ACHN (cell line): ENCODE measurements around the gene BDKRB2.
A peak's percentile ranks its signal among the peaks of the same experiment; 100 is the strongest.
"Not testable (repeated sequence)": the region's sequence is repeated elsewhere in the genome, so short reads cannot be mapped to it uniquely, and the experiment has no call there.

Experiments
- DNase-seq: peaks from one replicate; pipeline ENCODE4 v3.0.0-alpha.2; 2015
- in situ Hi-C: cut with HindIII; loops from 2 replicates; pipeline ENCODE4 v1.10.0; 2017; ENCODE audit warnings: low sequenced_read_pairs, low pct_ligation_motif_present, low pct_unique_long_range_greater_than_20kb

BDKRB2 gene

GRCh38 chr14:96239711-96240141 lies 35.1 kb downstream of the BDKRB2 start:
- in situ Hi-C loops: no loop called here
- DNase-seq: no peak

GRCh38 chr14:96240641-96241040 lies 36.0 kb downstream of the BDKRB2 start:
- no peak for DNase-seq
- in situ Hi-C loops: no loop called here

- DNase-seq: no peak
- in situ Hi-C loops: no loop called here
These were observed 37.5 kb downstream of the BDKRB2 start for GRCh38 chr14:96242126-96242525.

- DNase-seq: no peak
- in situ Hi-C loops: no loop called here
These were observed 39.1 kb downstream of the BDKRB2 start for GRCh38 chr14:96243785-96244184.

- DNase-seq, in situ Hi-C loops: not testable (repeated sequence)
These were observed 40.4 kb downstream of the BDKRB2 start for GRCh38 chr14:96245074-96245473.

GRCh38 chr14:96245710-96246538 lies 41.3 kb downstream of the BDKRB2 start:
- DNase-seq: no peak
- in situ Hi-C loops: no loop called here

GRCh38 chr14:96246539-96246847 lies 41.9 kb downstream of the BDKRB2 start:
- peak; percentile 67 for DNase-seq

GRCh38 chr14:96247031-96247430 lies 42.4 kb downstream of the BDKRB2 start:
- no peak for DNase-seq
- in situ Hi-C loops: no loop called here

More at GRCh38 chr14:96246539-96246847, 41.9 kb downstream of the BDKRB2 start:
- in situ Hi-C loops: no loop called here

- in situ Hi-C loops: no loop called here
- DNase-seq: no peak
These were observed 44.4 kb downstream of the BDKRB2 start for GRCh38 chr14:96249029-96249428.

- DNase-seq: no peak
- in situ Hi-C loops: no loop called here
These were observed 45.8 kb downstream of the BDKRB2 start for GRCh38 chr14:96250485-96250884.

GRCh38 chr14:96251656-96252155 lies 47.1 kb downstream of the BDKRB2 start:
- no peak for DNase-seq
- in situ Hi-C loops: no loop called here

GRCh38 chr14:96252323-96252998 lies 47.8 kb downstream of the BDKRB2 start:
- DNase-seq: no peak
- in situ Hi-C loops: no loop called here

GRCh38 chr14:96252999-96253539 lies 48.4 kb downstream of the BDKRB2 start:
- in situ Hi-C loops: no loop called here
- peak; percentile 71 for DNase-seq

GRCh38 chr14:96254687-96255086 lies 50.0 kb downstream of the BDKRB2 start:
- DNase-seq: no peak
- in situ Hi-C loops: no loop called here

GRCh38 chr14:96255501-96256366 lies 51.1 kb downstream of the BDKRB2 start, which contains the start of gene BDKRB1:
BDKRB1 (plus strand) TSS chr14:96256210; CDS start chr14:96263683, 7,473 bp downstream.
- DNase-seq: no peak
- in situ Hi-C loops: no loop called here

GRCh38 chr14:96256407-96256806 lies 51.8 kb downstream of the BDKRB2 start:
- no peak for DNase-seq
- in situ Hi-C loops: no loop called here

- in situ Hi-C loops: no loop called here
- no peak for DNase-seq
These were observed 52.4 kb downstream of the BDKRB2 start for GRCh38 chr14:96257056-96257455.

GRCh38 chr14:96257900-96258299 lies 53.3 kb downstream of the BDKRB2 start:
- DNase-seq: no peak
- in situ Hi-C loops: no loop called here
